ENCODE data around the gene CERS6.

DNA sequence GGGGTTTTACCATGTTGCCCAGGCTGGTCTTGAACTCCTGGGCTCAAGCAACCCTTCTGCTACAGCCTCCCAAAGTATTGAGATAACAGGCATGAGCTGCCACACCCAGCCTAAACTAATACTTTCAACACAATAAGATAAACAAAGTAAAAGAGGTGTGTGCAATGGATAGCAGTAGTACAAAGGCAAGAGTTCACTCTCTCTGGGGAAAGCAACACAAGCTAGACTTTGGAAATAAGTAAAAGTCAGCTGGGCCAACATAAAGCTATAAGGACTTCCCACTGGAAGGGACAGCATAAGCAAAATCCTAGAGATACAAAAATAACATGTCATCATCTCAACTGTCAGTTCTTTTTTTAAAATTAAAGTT lies 341.2 kb downstream of the CERS6 start:
- no peak for TF ChIP-seq EZH2 (IDR thresholded peaks at IDR 0.05; ENCODE audit: insufficient read depth, poor library complexity, severe bottlenecking)
- no peak for TF ChIP-seq EZH2phosphoT487 (IDR thresholded peaks at IDR 0.05; ENCODE audit: insufficient read depth, low read depth)
